Vagina (tissue), 2 donors: ENCODE results near the gene FBH1.

Experiments
- CTCF ChIP-seq, 3 experiments: fragments of 450-650 bp in 2 of 3; fragments of 200-600 bp in 1 of 3; sonication (generic) in 1 of 3; IDR thresholded peaks; one replicate each; pipeline ENCODE4 v1.5.1; 2017 to 2019; ENCODE audit warnings: antibody characterized with exemption in 3 of 3, mild to moderate bottlenecking in 2 of 3, moderate library complexity in 2 of 3
- POLR2A ChIP-seq, 2 donors: fragments of 450-650 bp; IDR thresholded peaks; one replicate each; pipeline ENCODE4 v1.6.1; 2017; ENCODE audit warnings: antibody characterized with exemption in 2 of 2, mild to moderate bottlenecking in 2 of 2, moderate library complexity in 2 of 2
- POLR2AphosphoS5 ChIP-seq, 2 donors: sonication (generic); formaldehyde crosslinking; IDR thresholded peaks; one replicate each; pipeline ENCODE4 v1.9.0; 2017; ENCODE audit warnings: antibody characterized with exemption in 2 of 2, mild to moderate bottlenecking in 2 of 2, low read depth in 1 of 2; ENCODE audit not compliant: insufficient read depth in 1 of 2

- no peak for TF ChIP-seq POLR2AphosphoS5 (IDR thresholded peaks at IDR 0.05; ENCODE audit: insufficient read depth in 1 of 2, low read depth in 1 of 2)
- TF ChIP-seq POLR2A (IDR thresholded peaks at IDR 0.05): no peak
- no peak for TF ChIP-seq CTCF (IDR thresholded peaks at IDR 0.05)
Measured at GRCh38 chr10:5970066-5970465, 80.0 kb downstream of the FBH1 start.
